ENCODE measurements around the gene HNF1B.

GRCh38 chr17:37726248-37726647, 18.6 kb downstream of the HNF1B start:
- TF ChIP-seq CTCF (IDR thresholded peaks at IDR 0.05) (no peak), POLR2A (IDR thresholded peaks at IDR 0.05) (no peak)

Measured in right lobe of liver (tissue), 4 donors.